GM18511 (cell line): ENCODE measurements around the gene GPR35.
"Not testable (repeated sequence)": the region's sequence is repeated elsewhere in the genome, so short reads cannot be mapped to it uniquely, and the experiment has no call there.

ENCODE experiments used
- ATAC-seq: cut with Tn5 transposase; IDR thresholded peaks from one replicate; pipeline ENCODE4 v1.9.1; 2021; ENCODE audit warnings: mild to moderate bottlenecking, moderate library complexity; ENCODE audit not compliant: unreplicated experiment

Gene GPR35

GRCh38 chr2:240650254-240650965, 25.1 kb downstream of the GPR35 start:
- ATAC-seq: no peak

GRCh38 chr2:240651185-240651584, 25.9 kb downstream of the GPR35 start:
- ATAC-seq: no peak

- peak; percentile 80 for ATAC-seq
These were observed 30.9 kb downstream of the GPR35 start for GRCh38 chr2:240655931-240656886.

- ATAC-seq: not testable (repeated sequence)
These were observed 34.6 kb downstream of the GPR35 start for GRCh38 chr2:240659883-240660282.

- ATAC-seq: no peak
These were observed 37.4 kb downstream of the GPR35 start for GRCh38 chr2:240662681-240663080.

- ATAC-seq: no peak
These were observed 38.4 kb downstream of the GPR35 start for GRCh38 chr2:240663546-240664190.

- ATAC-seq: no peak
These were observed 39.3 kb downstream of the GPR35 start for GRCh38 chr2:240664622-240665021.

- ATAC-seq: no peak
These were observed 45.1 kb downstream of the GPR35 start for GRCh38 chr2:240670402-240670801.

GRCh38 chr2:240670950-240671349, 45.7 kb downstream of the GPR35 start:
- ATAC-seq: no peak

GRCh38 chr2:240672076-240672700, 46.9 kb downstream of the GPR35 start:
- ATAC-seq: no peak

GRCh38 chr2:240672701-240673190, 47.5 kb downstream of the GPR35 start:
- no peak for ATAC-seq

GRCh38 chr2:240674461-240675184, 49.3 kb downstream of the GPR35 start:
- not testable (repeated sequence) for ATAC-seq

GRCh38 chr2:240675345-240675744, 50.1 kb downstream of the GPR35 start:
- ATAC-seq: not testable (repeated sequence)

- ATAC-seq: not testable (repeated sequence)
These were observed 52.8 kb downstream of the GPR35 start for GRCh38 chr2:240678043-240678442.

GRCh38 chr2:240678909-240679308, 53.6 kb downstream of the GPR35 start:
- not testable (repeated sequence) for ATAC-seq

GRCh38 chr2:240680185-240680584, 54.9 kb downstream of the GPR35 start:
- ATAC-seq: not testable (repeated sequence)
